ENCODE measurements around the gene SH3D21.

The SH3D21 gene

DNA sequence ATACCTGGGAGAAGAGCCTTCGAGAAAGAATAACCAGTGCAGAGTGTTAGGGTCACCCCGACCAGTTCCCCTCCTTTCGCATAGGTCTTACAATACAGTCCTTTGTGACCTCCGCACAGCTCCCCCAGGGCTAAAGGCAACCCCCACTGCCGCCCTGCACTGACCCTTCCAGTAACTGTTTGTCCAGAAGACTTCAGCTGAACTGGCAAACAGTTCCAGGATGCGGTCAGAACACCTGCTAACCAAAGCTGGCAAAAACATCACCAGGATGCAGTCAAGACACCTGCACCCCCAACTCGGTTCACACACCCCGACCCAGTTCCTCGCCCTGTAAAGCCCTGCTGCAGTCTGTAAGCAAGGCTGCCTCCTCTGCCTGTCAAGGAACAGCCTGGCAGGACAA lies 23.6 kb downstream of the SH3D21 start:
- H3K27ac ChIP-seq (ENCODE audit: extremely low read depth, low read depth, low read length), result no peak overlapping the region
- ChIA-PET POLR2A (no interaction called here), CTCF (no interaction called here)
- no peaks in the 10 kb centered on the region for H3K9me3 ChIP-seq (ENCODE audit: control insufficient read depth, insufficient read depth, low read depth, low read length)
- H3K4me1 ChIP-seq (ENCODE audit: control insufficient read depth, insufficient read depth, low read length), result no peaks in the 10 kb centered on the region
- TF ChIP-seq ZEB2 (tag by site-specific recombination; IDR thresholded peaks at IDR 0.05) (no peak), ZNF214 (tag by site-specific recombination; IDR thresholded peaks at IDR 0.05; ENCODE audit: borderline replicate concordance) (no peak), OVOL3 (tag by site-specific recombination; IDR thresholded peaks at IDR 0.05) (no peak), ZBTB8A (tag by site-specific recombination; IDR thresholded peaks at IDR 0.05) (no peak)
- no peaks in the 10 kb centered on the region for H3K36me3 ChIP-seq (ENCODE audit: control insufficient read depth in 2 of 2, insufficient read depth in 1 of 2, low read length in 2 of 2)
- H3K4me3 ChIP-seq (ENCODE audit: low read depth, low read length), result no peak overlapping the region

DNA sequence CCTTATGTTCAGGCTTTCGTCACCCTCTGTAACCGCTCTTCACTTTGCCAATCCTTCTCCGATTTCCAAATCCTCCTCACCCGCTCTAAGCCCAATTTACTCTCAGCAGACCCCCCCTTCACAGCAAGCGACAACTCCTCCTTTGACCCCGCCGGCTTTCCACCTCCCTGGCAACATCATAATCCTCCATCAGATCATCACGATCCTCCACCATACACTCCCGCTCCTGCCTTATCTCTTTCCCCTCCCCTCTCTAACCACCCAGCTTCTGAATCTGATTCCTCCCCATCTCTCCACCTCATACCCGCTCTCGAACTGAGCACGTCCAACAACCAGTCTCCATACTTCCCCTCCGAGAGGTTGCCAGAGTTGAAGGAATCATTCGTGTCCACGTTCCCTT lies 24.8 kb downstream of the SH3D21 start:
- POLR2A ChIA-PET, result no interaction called here
- CTCF ChIA-PET, result no interaction called here
- H3K4me1 ChIP-seq (ENCODE audit: control insufficient read depth, insufficient read depth, low read length), result no peaks in the 10 kb centered on the region
- H3K4me3 ChIP-seq (ENCODE audit: low read depth, low read length), result no peak overlapping the region
- H3K36me3 ChIP-seq (ENCODE audit: control insufficient read depth in 2 of 2, insufficient read depth in 1 of 2, low read length in 2 of 2), result no peaks in the 10 kb centered on the region
- no peaks in the 10 kb centered on the region for H3K9me3 ChIP-seq (ENCODE audit: control insufficient read depth, insufficient read depth, low read depth, low read length)
- TF ChIP-seq ZNF560 (tag by site-specific recombination; IDR thresholded peaks at IDR 0.05; ENCODE audit: borderline replicate concordance) (no peak), SCRT2 (tag by site-specific recombination; IDR thresholded peaks at IDR 0.05) (no peak), HOXA7 (CRISPR knock-in tag; IDR thresholded peaks at IDR 0.05; ENCODE audit: borderline replicate concordance) (no peak), ZNF776 (tag by site-specific recombination; IDR thresholded peaks at IDR 0.05; ENCODE audit: borderline replicate concordance) (no peak), ZNF747 (tag by site-specific recombination; IDR thresholded peaks at IDR 0.05) (no peak), ZNF169 (tag by site-specific recombination; IDR thresholded peaks at IDR 0.05) (no peak), ZFHX2 (tag by site-specific recombination; conservative IDR thresholded peaks at IDR 0.05) (no peak), SALL2 (tag by site-specific recombination; IDR thresholded peaks at IDR 0.05; ENCODE audit: borderline replicate concordance) (no peak), ZNF133 (tag by site-specific recombination; IDR thresholded peaks at IDR 0.05) (no peak), ZNF311 (tag by site-specific recombination; IDR thresholded peaks at IDR 0.05; ENCODE audit: borderline replicate concordance) (no peak), ZNF24 (tag by site-specific recombination; IDR thresholded peaks at IDR 0.05) (no peak), ZFP69B (tag by site-specific recombination; IDR thresholded peaks at IDR 0.05) (no peak), ZBTB20 (tag by site-specific recombination; IDR thresholded peaks at IDR 0.05) (no peak), FEZF1 (tag by site-specific recombination; IDR thresholded peaks at IDR 0.05) (no peak)
- TF ChIP-seq, protein P1, sequence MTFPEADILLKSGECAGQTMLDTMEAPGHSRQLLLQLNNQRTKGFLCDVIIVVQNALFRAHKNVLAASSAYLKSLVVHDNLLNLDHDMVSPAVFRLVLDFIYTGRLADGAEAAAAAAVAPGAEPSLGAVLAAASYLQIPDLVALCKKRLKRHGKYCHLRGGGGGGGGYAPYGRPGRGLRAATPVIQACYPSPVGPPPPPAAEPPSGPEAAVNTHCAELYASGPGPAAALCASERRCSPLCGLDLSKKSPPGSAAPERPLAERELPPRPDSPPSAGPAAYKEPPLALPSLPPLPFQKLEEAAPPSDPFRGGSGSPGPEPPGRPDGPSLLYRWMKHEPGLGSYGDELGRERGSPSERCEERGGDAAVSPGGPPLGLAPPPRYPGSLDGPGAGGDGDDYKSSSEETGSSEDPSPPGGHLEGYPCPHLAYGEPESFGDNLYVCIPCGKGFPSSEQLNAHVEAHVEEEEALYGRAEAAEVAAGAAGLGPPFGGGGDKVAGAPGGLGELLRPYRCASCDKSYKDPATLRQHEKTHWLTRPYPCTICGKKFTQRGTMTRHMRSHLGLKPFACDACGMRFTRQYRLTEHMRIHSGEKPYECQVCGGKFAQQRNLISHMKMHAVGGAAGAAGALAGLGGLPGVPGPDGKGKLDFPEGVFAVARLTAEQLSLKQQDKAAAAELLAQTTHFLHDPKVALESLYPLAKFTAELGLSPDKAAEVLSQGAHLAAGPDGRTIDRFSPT (tag by site-specific recombination; IDR thresholded peaks at IDR 0.05), result no peak
- TF ChIP-seq, protein P2, sequence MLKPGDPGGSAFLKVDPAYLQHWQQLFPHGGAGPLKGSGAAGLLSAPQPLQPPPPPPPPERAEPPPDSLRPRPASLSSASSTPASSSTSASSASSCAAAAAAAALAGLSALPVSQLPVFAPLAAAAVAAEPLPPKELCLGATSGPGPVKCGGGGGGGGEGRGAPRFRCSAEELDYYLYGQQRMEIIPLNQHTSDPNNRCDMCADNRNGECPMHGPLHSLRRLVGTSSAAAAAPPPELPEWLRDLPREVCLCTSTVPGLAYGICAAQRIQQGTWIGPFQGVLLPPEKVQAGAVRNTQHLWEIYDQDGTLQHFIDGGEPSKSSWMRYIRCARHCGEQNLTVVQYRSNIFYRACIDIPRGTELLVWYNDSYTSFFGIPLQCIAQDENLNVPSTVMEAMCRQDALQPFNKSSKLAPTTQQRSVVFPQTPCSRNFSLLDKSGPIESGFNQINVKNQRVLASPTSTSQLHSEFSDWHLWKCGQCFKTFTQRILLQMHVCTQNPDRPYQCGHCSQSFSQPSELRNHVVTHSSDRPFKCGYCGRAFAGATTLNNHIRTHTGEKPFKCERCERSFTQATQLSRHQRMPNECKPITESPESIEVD (tag by site-specific recombination; IDR thresholded peaks at IDR 0.05), result no peak
- TF ChIP-seq, protein P3, sequence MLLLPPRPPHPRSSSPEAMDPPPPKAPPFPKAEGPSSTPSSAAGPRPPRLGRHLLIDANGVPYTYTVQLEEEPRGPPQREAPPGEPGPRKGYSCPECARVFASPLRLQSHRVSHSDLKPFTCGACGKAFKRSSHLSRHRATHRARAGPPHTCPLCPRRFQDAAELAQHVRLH (tag by site-specific recombination; IDR thresholded peaks at IDR 0.05), result no peak
- TF ChIP-seq, protein P4, sequence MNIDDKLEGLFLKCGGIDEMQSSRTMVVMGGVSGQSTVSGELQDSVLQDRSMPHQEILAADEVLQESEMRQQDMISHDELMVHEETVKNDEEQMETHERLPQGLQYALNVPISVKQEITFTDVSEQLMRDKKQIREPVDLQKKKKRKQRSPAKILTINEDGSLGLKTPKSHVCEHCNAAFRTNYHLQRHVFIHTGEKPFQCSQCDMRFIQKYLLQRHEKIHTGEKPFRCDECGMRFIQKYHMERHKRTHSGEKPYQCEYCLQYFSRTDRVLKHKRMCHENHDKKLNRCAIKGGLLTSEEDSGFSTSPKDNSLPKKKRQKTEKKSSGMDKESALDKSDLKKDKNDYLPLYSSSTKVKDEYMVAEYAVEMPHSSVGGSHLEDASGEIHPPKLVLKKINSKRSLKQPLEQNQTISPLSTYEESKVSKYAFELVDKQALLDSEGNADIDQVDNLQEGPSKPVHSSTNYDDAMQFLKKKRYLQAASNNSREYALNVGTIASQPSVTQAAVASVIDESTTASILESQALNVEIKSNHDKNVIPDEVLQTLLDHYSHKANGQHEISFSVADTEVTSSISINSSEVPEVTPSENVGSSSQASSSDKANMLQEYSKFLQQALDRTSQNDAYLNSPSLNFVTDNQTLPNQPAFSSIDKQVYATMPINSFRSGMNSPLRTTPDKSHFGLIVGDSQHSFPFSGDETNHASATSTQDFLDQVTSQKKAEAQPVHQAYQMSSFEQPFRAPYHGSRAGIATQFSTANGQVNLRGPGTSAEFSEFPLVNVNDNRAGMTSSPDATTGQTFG (tag by site-specific recombination; IDR thresholded peaks at IDR 0.05; ENCODE audit: borderline replicate concordance), result no peak
- no peak overlapping the region for H3K27ac ChIP-seq (ENCODE audit: extremely low read depth, low read depth, low read length)

Data from HEK293 (cell line).